BLaER1 (cell line): ENCODE measurements around the gene MT1G.

Source experiments
- H3K27ac ChIP-seq: shearing (Covaris generic); formaldehyde crosslinking; 2 replicates; pipeline ENCODE4 v1.8.1; 2022
- H3K27me3 ChIP-seq: shearing (Covaris generic); formaldehyde crosslinking; 2 replicates; pipeline ENCODE4 v1.8.1; 2022
- H3K36me3 ChIP-seq: shearing (Covaris generic); formaldehyde crosslinking; 2 replicates; pipeline ENCODE4 v1.8.1; 2022
- H3K4me1 ChIP-seq: shearing (Covaris generic); formaldehyde crosslinking; 2 replicates; pipeline ENCODE4 v1.8.1; 2022
- H3K4me2 ChIP-seq: shearing (Covaris generic); formaldehyde crosslinking; 2 replicates; pipeline ENCODE4 v1.8.1; 2022
- H3K4me3 ChIP-seq: shearing (Covaris generic); formaldehyde crosslinking; 2 replicates; pipeline ENCODE4 v1.8.1; 2022
- H3K9ac ChIP-seq: shearing (Covaris generic); formaldehyde crosslinking; 2 replicates; pipeline ENCODE4 v1.8.1; 2022
- H3K9me3 ChIP-seq: shearing (Covaris generic); formaldehyde crosslinking; 2 replicates; pipeline ENCODE4 v1.8.1; 2022
- H4K20me1 ChIP-seq: shearing (Covaris generic); formaldehyde crosslinking; 2 replicates; pipeline ENCODE4 v1.8.1; 2022
- Cebpa-rat ChIP-seq: shearing (Covaris generic); IDR thresholded peaks from 2 replicates; pipeline ENCODE4 v1.8.1; 2022

MT1G gene

DNA sequence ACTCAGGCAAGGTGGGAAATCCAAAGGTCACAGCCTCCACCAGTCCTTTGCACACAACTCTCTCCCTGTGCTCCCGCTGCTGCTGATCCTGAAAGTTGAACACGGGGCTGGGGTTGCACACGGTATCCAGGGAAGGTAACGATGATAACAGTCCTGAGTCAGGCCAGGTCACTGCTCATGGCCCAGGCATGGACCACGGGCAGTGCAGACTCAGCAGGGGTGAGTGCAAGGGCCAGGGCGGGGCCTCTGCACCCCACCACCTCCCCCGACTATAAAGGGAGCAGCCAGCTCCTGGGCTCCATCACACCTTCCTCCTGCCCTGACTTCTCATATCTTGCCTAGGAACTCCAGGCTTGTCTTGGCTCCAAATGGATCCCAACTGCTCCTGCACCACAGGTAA, 16.3 kb downstream of the MT1G start, which contains the start of gene MT1B:
Gene MT1B (plus strand): TSS at position 301 of the 400 bp plus-strand sequence. CDS start 68 bp downstream, at position 369.
- Histone ChIP-seq H3K27me3 (peaks cover 43% of the 10 kb centered on the region), H3K9ac (no peak within 1 kb of the TSS), H3K4me1 (peaks cover 12% of the 10 kb centered on the region), H3K4me2 (no peak within 1 kb of the TSS), H4K20me1 (no peaks in the 10 kb centered on the region), H3K4me3 (no peak within 1 kb of the TSS), H3K9me3 (no peaks in the 10 kb centered on the region), H3K36me3 (no peaks in the 10 kb centered on the region), H3K27ac (no peak within 1 kb of the TSS)
- no peak for TF ChIP-seq Cebpa-rat

GRCh38 chr16:56649820-56650219, 18.0 kb downstream of the MT1G start:
- Histone ChIP-seq H3K4me3 (no peak overlapping the region), H3K4me1 (peaks cover 12% of the 10 kb centered on the region), H3K36me3 (no peaks in the 10 kb centered on the region), H3K9ac (no peak overlapping the region), H4K20me1 (no peaks in the 10 kb centered on the region), H3K9me3 (no peaks in the 10 kb centered on the region), H3K27me3 (peaks cover 58% of the 10 kb centered on the region), H3K4me2 (no peak overlapping the region), H3K27ac (no peak overlapping the region)
- no peak for TF ChIP-seq Cebpa-rat

DNA sequence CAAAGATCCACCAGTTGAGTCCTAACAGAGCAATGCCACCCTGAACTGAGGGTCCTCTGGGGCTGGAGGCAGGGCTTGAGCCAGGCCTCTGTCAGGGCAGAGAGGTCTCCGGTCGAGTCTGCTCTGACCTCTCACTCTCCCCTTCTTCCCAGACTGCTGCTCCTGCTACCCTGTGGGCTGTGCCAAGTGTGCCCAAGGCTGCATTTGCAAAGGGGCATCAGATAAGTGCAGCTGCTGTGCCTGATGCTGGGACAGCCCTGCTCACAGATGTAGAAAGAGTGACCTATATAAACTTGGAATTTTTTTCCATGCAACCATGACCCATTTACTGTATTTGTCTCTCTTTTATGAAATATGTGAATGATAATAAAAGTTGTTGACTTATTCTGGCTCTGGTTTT, 18.6 kb downstream of the MT1G start:
- peaks cover 3% of the 10 kb centered on the region; the same call in 1 of the 2 replicates for H4K20me1 ChIP-seq
- H3K27ac ChIP-seq: no peak overlapping the region
- H3K4me2 ChIP-seq: no peak overlapping the region
- H3K4me3 ChIP-seq: no peak overlapping the region
- H3K9ac ChIP-seq: no peak overlapping the region
- H3K36me3 ChIP-seq: no peaks in the 10 kb centered on the region
- TF ChIP-seq Cebpa-rat: no peak
- H3K9me3 ChIP-seq: no peaks in the 10 kb centered on the region
- peaks cover 63% of the 10 kb centered on the region for H3K27me3 ChIP-seq
- peaks cover 12% of the 10 kb centered on the region for H3K4me1 ChIP-seq

GRCh38 chr16:56647641-56648431, 20.0 kb downstream of the MT1G start:
- Histone ChIP-seq H3K4me1 (peaks cover 2% of the 10 kb centered on the region; the same call in 1 of the 2 replicates), H3K9me3 (no peaks in the 10 kb centered on the region), H3K9ac (no peak overlapping the region), H3K4me3 (no peak overlapping the region), H3K27me3 (peaks cover 77% of the 10 kb centered on the region), H3K4me2 (no peak overlapping the region), H3K27ac (no peak overlapping the region), H4K20me1 (peaks cover 16% of the 10 kb centered on the region; the same call in 1 of the 2 replicates), H3K36me3 (no peaks in the 10 kb centered on the region)
- TF ChIP-seq Cebpa-rat: no peak

DNA sequence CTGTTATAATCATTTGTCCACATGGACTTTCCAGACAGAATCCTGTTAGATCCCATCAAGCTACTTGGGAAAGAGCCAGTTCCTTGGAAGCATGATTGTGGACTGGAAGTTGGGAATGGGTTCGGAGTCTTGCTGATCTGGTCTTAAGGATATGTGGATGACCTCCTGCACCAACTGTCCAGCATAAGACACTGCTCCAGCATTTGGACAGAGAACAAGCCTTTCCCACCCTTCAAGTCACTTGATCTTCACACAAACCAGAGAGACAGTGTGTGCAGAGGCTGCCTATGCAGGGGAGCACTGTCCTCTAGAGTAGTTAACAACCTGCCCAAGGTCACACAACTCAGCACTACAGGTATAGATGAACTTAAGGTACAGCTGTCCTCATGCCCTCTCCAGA, 22.0 kb downstream of the MT1G start:
- Histone ChIP-seq H3K4me1 (no peaks in the 10 kb centered on the region), H4K20me1 (peaks cover 23% of the 10 kb centered on the region; the same call in 1 of the 2 replicates), H3K9me3 (no peaks in the 10 kb centered on the region), H3K4me2 (no peak overlapping the region), H3K9ac (no peak overlapping the region), H3K4me3 (no peak overlapping the region), H3K36me3 (no peaks in the 10 kb centered on the region), H3K27ac (no peak overlapping the region), H3K27me3 (peaks cover 89% of the 10 kb centered on the region)
- TF ChIP-seq Cebpa-rat: no peak

- no peaks in the 10 kb centered on the region for H3K9me3 ChIP-seq
- no peak overlapping the region for H3K4me2 ChIP-seq
- H3K4me3 ChIP-seq: no peak overlapping the region
- H4K20me1 ChIP-seq: peaks cover 23% of the 10 kb centered on the region; the same call in 1 of the 2 replicates
- TF ChIP-seq Cebpa-rat: no peak
- H3K4me1 ChIP-seq: no peaks in the 10 kb centered on the region
- peaks cover 95% of the 10 kb centered on the region for H3K27me3 ChIP-seq
- H3K36me3 ChIP-seq: no peaks in the 10 kb centered on the region
- H3K9ac ChIP-seq: no peak overlapping the region
- no peak overlapping the region for H3K27ac ChIP-seq
Observed at GRCh38 chr16:56645311-56645710, 22.6 kb downstream of the MT1G start.

- H3K27ac ChIP-seq: no peak overlapping the region
- H3K9ac ChIP-seq: no peak overlapping the region
- H4K20me1 ChIP-seq: peaks cover 23% of the 10 kb centered on the region; the same call in 1 of the 2 replicates
- H3K36me3 ChIP-seq: no peaks in the 10 kb centered on the region
- no peaks in the 10 kb centered on the region for H3K9me3 ChIP-seq
- no peak overlapping the region for H3K4me2 ChIP-seq
- H3K4me1 ChIP-seq: no peaks in the 10 kb centered on the region
- H3K4me3 ChIP-seq: no peak overlapping the region
- H3K27me3 ChIP-seq: peaks cover 100% of the 10 kb centered on the region
- TF ChIP-seq Cebpa-rat: no peak
Observed at GRCh38 chr16:56643833-56644232, 24.0 kb downstream of the MT1G start.

DNA sequence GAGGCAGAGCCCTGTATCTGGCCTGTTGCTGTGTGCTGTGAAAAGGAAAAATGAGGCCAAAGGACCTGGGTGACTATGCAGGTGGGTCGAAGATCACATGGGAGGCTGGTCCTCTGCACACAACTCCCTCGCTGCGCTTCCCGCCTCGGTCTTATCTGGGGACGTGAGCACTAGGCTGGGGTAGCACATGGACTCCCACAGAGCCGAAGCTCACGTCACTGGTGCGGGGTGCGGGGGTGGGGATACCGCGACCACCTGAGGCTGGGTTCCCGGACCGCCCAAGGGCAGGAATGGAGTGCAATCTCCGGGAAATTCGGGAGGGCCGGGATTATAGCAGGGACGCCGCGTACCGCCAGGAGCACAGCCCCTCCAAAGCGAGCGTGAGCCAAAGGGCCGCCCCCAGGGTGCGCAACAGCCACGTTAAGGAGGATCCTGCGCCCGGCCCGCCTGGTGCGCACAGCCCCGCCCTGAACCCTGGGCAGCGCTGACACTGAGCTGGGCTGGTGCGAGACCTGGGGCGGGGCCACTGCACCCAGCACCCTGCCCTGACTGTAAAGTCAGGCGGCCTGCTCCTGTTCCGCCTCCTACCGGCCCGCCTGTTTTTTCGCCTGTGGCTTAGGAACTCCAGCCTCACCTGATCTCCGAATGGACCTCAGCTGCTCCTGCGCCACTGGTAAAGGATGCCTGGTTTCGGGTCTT, 24.6 kb downstream of the MT1G start:
- peaks cover 30% of the 10 kb centered on the region; the same call in 1 of the 2 replicates for H4K20me1 ChIP-seq
- H3K9me3 ChIP-seq: peaks cover 5% of the 10 kb centered on the region
- no peak overlapping the region for H3K4me3 ChIP-seq
- no peak overlapping the region for H3K9ac ChIP-seq
- no peaks in the 10 kb centered on the region for H3K36me3 ChIP-seq
- peaks cover 100% of the 10 kb centered on the region for H3K27me3 ChIP-seq
- TF ChIP-seq Cebpa-rat: no peak
- H3K4me2 ChIP-seq: no peak overlapping the region
- no peak overlapping the region for H3K27ac ChIP-seq
- H3K4me1 ChIP-seq: no peaks in the 10 kb centered on the region

DNA sequence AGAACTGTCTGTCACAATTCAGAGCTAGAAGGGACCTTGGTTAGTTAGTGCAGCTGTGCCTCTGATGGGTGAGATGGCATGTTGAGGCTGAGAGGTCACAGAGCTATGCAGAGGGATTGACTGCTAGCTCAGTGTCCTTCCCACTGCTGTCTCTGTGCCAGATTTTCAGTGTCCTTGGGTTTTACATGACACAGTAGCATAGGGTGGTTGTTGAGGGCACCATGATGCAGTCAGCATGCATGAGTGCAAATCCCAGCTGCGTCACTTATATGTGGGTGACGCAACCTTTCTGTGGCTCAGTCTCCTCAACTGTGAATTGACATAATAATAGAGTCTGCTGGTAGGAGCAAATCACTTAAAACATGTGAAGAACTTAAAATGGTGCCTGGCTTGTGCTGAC, 26.7 kb downstream of the MT1G start:
- Histone ChIP-seq H4K20me1 (peaks cover 49% of the 10 kb centered on the region), H3K4me1 (no peaks in the 10 kb centered on the region), H3K27me3 (peaks cover 100% of the 10 kb centered on the region), H3K36me3 (no peaks in the 10 kb centered on the region), H3K4me2 (no peak overlapping the region), H3K9ac (no peak overlapping the region), H3K4me3 (no peak overlapping the region), H3K27ac (no peak overlapping the region), H3K9me3 (peaks cover 15% of the 10 kb centered on the region)
- TF ChIP-seq Cebpa-rat: no peak

DNA sequence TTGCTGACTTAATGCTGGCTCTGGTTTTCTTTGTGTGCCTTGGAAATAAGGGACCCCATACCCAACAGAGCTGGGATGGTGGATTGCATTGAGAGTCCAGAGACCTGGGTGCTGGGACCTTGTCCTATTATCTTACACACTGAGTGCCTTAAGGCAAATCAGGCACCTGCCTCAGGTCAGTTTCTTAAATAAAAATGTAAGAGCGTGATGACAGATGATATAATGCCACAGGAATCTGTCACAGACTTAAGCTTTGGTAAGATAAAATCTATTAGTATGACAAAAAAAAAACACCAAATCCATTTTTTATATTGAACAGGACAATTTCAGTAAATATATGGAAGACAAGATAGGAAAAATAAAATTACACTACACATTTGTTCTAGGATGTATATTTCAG, 27.8 kb downstream of the MT1G start:
- no peak overlapping the region for H3K4me2 ChIP-seq
- H3K4me1 ChIP-seq: no peaks in the 10 kb centered on the region
- H3K27me3 ChIP-seq: peaks cover 100% of the 10 kb centered on the region
- TF ChIP-seq Cebpa-rat: no peak
- H3K4me3 ChIP-seq: no peak overlapping the region
- H4K20me1 ChIP-seq: peaks cover 60% of the 10 kb centered on the region
- no peaks in the 10 kb centered on the region for H3K36me3 ChIP-seq
- no peak overlapping the region for H3K9ac ChIP-seq
- peaks cover 24% of the 10 kb centered on the region for H3K9me3 ChIP-seq
- no peak overlapping the region for H3K27ac ChIP-seq
